Sigmoid colon (tissue), 7 donors: ENCODE measurements around the gene ASB2. TPM values are rescaled to one million over a fixed set of nuclear protein-coding genes. Genes with fewer than 3 reads are reported as not detected.

ENCODE experiments used
- DNase-seq: peaks from one replicate; pipeline ENCODE4 v3.0.0-alpha.2; 2019
- H3K27ac ChIP-seq, 4 donors: fragments of 200-600 bp; sonication (generic); one replicate each; pipeline ENCODE4 v1.5.1; 2016 to 2019; ENCODE audit warnings: mild to moderate bottlenecking in 1 of 4
- H3K27me3 ChIP-seq, 3 donors: fragments of 200-600 bp; sonication (generic); one replicate each; pipeline ENCODE4 v1.5.1; 2019; ENCODE audit warnings: mild to moderate bottlenecking in 1 of 3
- H3K36me3 ChIP-seq, 4 donors: fragments of 200-600 bp; sonication (generic); one replicate each; pipeline ENCODE4 v1.5.1; 2016 to 2019
- H3K4me1 ChIP-seq, 4 donors: fragments of 200-600 bp; sonication (generic); one replicate each; pipeline ENCODE4 v1.5.1; 2017 to 2019
- H3K4me3 ChIP-seq, 4 donors: fragments of 200-600 bp; sonication (generic); one replicate each; pipeline ENCODE4 v1.5.1; 2017 to 2019; ENCODE audit warnings: mild to moderate bottlenecking in 2 of 4, moderate library complexity in 1 of 4
- H3K9me3 ChIP-seq, 4 donors: fragments of 200-600 bp in 3 of 4; sonication (generic) in 3 of 4; one replicate each; pipeline versions ENCODE4 v1.5.1 to v1.6.1; 2013 to 2019
- CTCF ChIP-seq, 4 experiments: fragments of 450-650 bp in 3 of 4; fragments of 200-600 bp in 1 of 4; IDR thresholded peaks; one replicate each; pipeline ENCODE4 v1.5.1; 2016 to 2019; ENCODE audit warnings: antibody characterized with exemption in 4 of 4, mild to moderate bottlenecking in 3 of 4, moderate library complexity in 2 of 4
- EP300 ChIP-seq, 4 donors: sonication (generic); formaldehyde crosslinking; IDR thresholded peaks; one replicate each; pipeline ENCODE4 v1.6.1; 2017; ENCODE audit warnings: antibody characterized with exemption in 4 of 4
- POLR2A ChIP-seq, 2 donors: fragments of 450-650 bp; IDR thresholded peaks; one replicate each; pipeline ENCODE4 v1.6.1; 2016; ENCODE audit warnings: antibody characterized with exemption in 2 of 2, mild to moderate bottlenecking in 2 of 2, moderate library complexity in 2 of 2
- POLR2AphosphoS5 ChIP-seq, 4 donors: sonication (generic); formaldehyde crosslinking; IDR thresholded peaks; one replicate each; pipeline ENCODE4 v1.6.1; 2017; ENCODE audit warnings: antibody characterized with exemption in 4 of 4
- WGBS, 2 donors: extraction: QIAGEN DNeasy Blood & Tissue Kit; methylation state at CpG; one replicate each; pipeline ENCODE4 v1.1.7; 2013; 5-methylcytosine and 5-hydroxymethylcytosine counted together
- intact Hi-C: fragments of 100-400 bp; cut with DNase I; formaldehyde crosslinking; loops from one replicate; pipeline ENCODE4 v1.15.1; 2023
- polyA plus RNA-seq, 3 donors: library from polyadenylated mRNA; stranded (reverse); fragments of 200-250 nt; gene quantifications; one replicate each; pipeline ENCODE4 v1.2.3, GENCODE V29; 2013
- total RNA-seq, 4 donors: library from RNA; depleted of rRNA; stranded (reverse); fragments of >200 nt; gene quantifications; one replicate each; pipeline ENCODE4 v1.1.0, GENCODE V29; 2016
- donor health status: healthy with polysubstance abuse.
- donor health status: Bipolar disorder and iron deficiency.
- donor health status: healthy.

Gene ASB2
- total and polyA plus RNA-seq, 7 donors, result 1.2 to 178 (median 117) TPM

- peak overlapping the region; percentile 77 to 92 (median 80) for H3K27ac ChIP-seq
- no peaks in the 10 kb centered on the region for H3K9me3 ChIP-seq
- no peak for DNase-seq
- intact Hi-C loops, result no loop called here
- H3K27me3 ChIP-seq, result no peaks in the 10 kb centered on the region
- H3K4me1 ChIP-seq, result peaks cover 0 to 72% (median 64%) of the 10 kb centered on the region in 4 donors
- peaks cover 15 to 62% (median 29%) of the 10 kb centered on the region in 4 donors for H3K36me3 ChIP-seq
- 81 to 83% methylated on average over 18 of the region's 18 CpGs for WGBS, 2 donors
- TF ChIP-seq POLR2A (IDR thresholded peaks at IDR 0.05) (no peak), EP300 (IDR thresholded peaks at IDR 0.05) (no peak), POLR2AphosphoS5 (IDR thresholded peaks at IDR 0.05) (no peak)
- no peak overlapping the region for H3K4me3 ChIP-seq
These were observed 22.4 kb downstream of the ASB2 start for GRCh38 chr14:93953739-93954515.

- no peak for TF ChIP-seq POLR2A (IDR thresholded peaks at IDR 0.05)
- TF ChIP-seq CTCF (IDR thresholded peaks at IDR 0.05), result peak in 3 of 4 experiments; percentile 21 to 29 (median 29)
- TF ChIP-seq POLR2AphosphoS5 (IDR thresholded peaks at IDR 0.05), result peak in 3 of 4 donors; percentile 50 to 76 (median 71)
- no peak for TF ChIP-seq EP300 (IDR thresholded peaks at IDR 0.05)
- peak overlapping the region; percentile 77 to 92 (median 80) for H3K27ac ChIP-seq
- peaks cover 15 to 62% (median 32%) of the 10 kb centered on the region in 4 donors for H3K36me3 ChIP-seq
- 58 to 68% methylated on average over 14 of the region's 14 CpGs for WGBS, 2 donors
- H3K4me1 ChIP-seq, result peaks cover 0 to 65% (median 58%) of the 10 kb centered on the region in 4 donors
- DNase-seq, result no peak
- no peaks in the 10 kb centered on the region for H3K9me3 ChIP-seq
- intact Hi-C loops, result no loop called here
- no peaks in the 10 kb centered on the region for H3K27me3 ChIP-seq
- H3K4me3 ChIP-seq, result no peak overlapping the region
These were observed 23.1 kb downstream of the ASB2 start for GRCh38 chr14:93953263-93953662.

- WGBS, 2 donors, result 59 to 82% methylated on average over 3 of the region's 3 CpGs
- peaks cover 15 to 65% (median 32%) of the 10 kb centered on the region in 4 donors for H3K36me3 ChIP-seq
- H3K4me1 ChIP-seq, result peaks cover 0 to 61% (median 54%) of the 10 kb centered on the region in 4 donors
- TF ChIP-seq EP300 (IDR thresholded peaks at IDR 0.05), result no peak
- no peak for TF ChIP-seq POLR2A (IDR thresholded peaks at IDR 0.05)
- TF ChIP-seq CTCF (IDR thresholded peaks at IDR 0.05), result no peak
- no peak for TF ChIP-seq POLR2AphosphoS5 (IDR thresholded peaks at IDR 0.05)
- DNase-seq, result no peak
- peak overlapping the region; percentile 77 to 92 (median 80) for H3K27ac ChIP-seq
- no peak overlapping the region for H3K4me3 ChIP-seq
- no peaks in the 10 kb centered on the region for H3K27me3 ChIP-seq
- intact Hi-C loops, result no loop called here
- no peaks in the 10 kb centered on the region for H3K9me3 ChIP-seq
These were observed 23.5 kb downstream of the ASB2 start for GRCh38 chr14:93952829-93953228.

GRCh38 chr14:93951635-93952540 is 24.5 kb downstream of the ASB2 start:
- Histone ChIP-seq H3K27me3 (no peaks in the 10 kb centered on the region), H3K4me1 (peaks cover 0 to 51% (median 45%) of the 10 kb centered on the region in 4 donors), H3K27ac (peak overlapping the region; percentile 77 to 92 (median 80)), H3K4me3 (no peak overlapping the region), H3K9me3 (no peaks in the 10 kb centered on the region), H3K36me3 (peaks cover 22 to 72% (median 38%) of the 10 kb centered on the region in 4 donors)
- no peak for DNase-seq
- intact Hi-C loops, result no loop called here
- no peak for TF ChIP-seq CTCF (IDR thresholded peaks at IDR 0.05)
- no peak for TF ChIP-seq EP300 (IDR thresholded peaks at IDR 0.05)
- no peak for TF ChIP-seq POLR2AphosphoS5 (IDR thresholded peaks at IDR 0.05)
- no peak for TF ChIP-seq POLR2A (IDR thresholded peaks at IDR 0.05)
- 44 to 67% methylated on average over 7 of the region's 7 CpGs for WGBS, 2 donors
